GM12878 (cell line): ENCODE measurements around the gene CDC45. TPM values are rescaled to one million over a fixed set of nuclear protein-coding genes. Genes with fewer than 3 reads are reported as not detected.

ENCODE experiments used
- BCL3 ChIP-seq: IDR thresholded peaks from 2 replicates; pipeline ENCODE4 v1.6.1; 2011; ENCODE audit warnings: borderline replicate concordance, low read depth, mild to moderate bottlenecking, moderate library complexity, low read length; ENCODE audit not compliant: insufficient read depth, poor library complexity, severe bottlenecking
- CHD1 ChIP-seq: IDR thresholded peaks from 2 replicates; pipeline ENCODE4 v1.6.1; 2012; ENCODE audit warnings: low read depth, low read length, improper control_type of control experiment
- DPF2 ChIP-seq: fragments of 450-650 bp; IDR thresholded peaks from 2 replicates; pipeline ENCODE4 v1.6.1; 2017; ENCODE audit warnings: mild to moderate bottlenecking
- EZH2 ChIP-seq: IDR thresholded peaks from 2 replicates; pipeline ENCODE4 v1.6.1; 2012; ENCODE audit warnings: low read depth, mild to moderate bottlenecking, control low read depth, inconsistent platforms, low read length, borderline replicate concordance; ENCODE audit not compliant: control insufficient read depth
- JUND ChIP-seq: IDR thresholded peaks from 2 replicates; pipeline ENCODE4 v1.6.1; 2012; ENCODE audit warnings: low read depth, mild to moderate bottlenecking, low read length, improper control_type of control experiment, moderate library complexity
- KAT2A ChIP-seq: conservative IDR thresholded peaks from 2 replicates; pipeline ENCODE4 v1.6.1; 2011; ENCODE audit warnings: low read depth, low read length; ENCODE audit not compliant: control insufficient read depth
- NFIC ChIP-seq: IDR thresholded peaks from 2 replicates; pipeline ENCODE4 v1.6.1; 2012; ENCODE audit warnings: low read depth, mild to moderate bottlenecking, inconsistent platforms, low read length, moderate library complexity
- PAX8 ChIP-seq: fragments of 450-650 bp; IDR thresholded peaks from 2 replicates; pipeline ENCODE4 v1.6.1; 2017; ENCODE audit warnings: mild to moderate bottlenecking, moderate library complexity
- RCOR1 ChIP-seq: conservative IDR thresholded peaks from 2 replicates; pipeline ENCODE4 v1.6.1; 2012; ENCODE audit warnings: low read depth, low read length, improper control_type of control experiment
- SIN3A ChIP-seq: IDR thresholded peaks from 2 replicates; pipeline ENCODE4 v1.6.1; 2012; ENCODE audit warnings: low read depth, low read length, improper control_type of control experiment
- SRF ChIP-seq, 2 experiments: IDR thresholded peaks; 2 replicates each; pipeline ENCODE4 v1.6.1; 2011; ENCODE audit warnings: low read depth in 2 of 2, low read length in 2 of 2, mild to moderate bottlenecking in 1 of 2, moderate library complexity in 1 of 2
- WRNIP1 ChIP-seq: IDR thresholded peaks from 2 replicates; pipeline ENCODE4 v1.6.1; 2011; ENCODE audit warnings: low read depth, low read length, improper control_type of control experiment, borderline replicate concordance
- polyA plus RNA-seq, 11 experiments: library from polyadenylated mRNA; depleted of rRNA in 4 of 11; unstranded in 6 of 11; stranded (reverse) in 5 of 11; fragments of >200 nt; fragmentation: Nextera tagmentation in 4 of 11; fragmentation: Illumina TruSeq in 1 of 11; extraction: Ambion mirVana in 4 of 11; extraction: Trizol in 1 of 11; gene quantifications; 1 replicate in 1 of 11; 2 replicates in 10 of 11; pipeline versions ENCODE4 v1.2.1 to v1.2.3, GENCODE V29; 2011 to 2016; ENCODE audit warnings: inconsistent platforms in 2 of 11, missing spikeins in 2 of 11, low read depth in 1 of 11
- total RNA-seq, 4 experiments: library from RNA; depleted of rRNA in 3 of 4; stranded (reverse); fragments of >200 nt in 3 of 4; fragmentation: Illumina TruSeq in 1 of 4; extraction: Trizol in 1 of 4; gene quantifications; 2 replicates each; pipeline versions ENCODE4 v1.2.1 to v1.2.3, GENCODE V29; 2013 to 2021

The CDC45 gene
- total and polyA plus RNA-seq, 10 of the 15 experiments (the other 5 are each of a cell fraction or from before 2014, with no cell fraction given): 40.8 to 88.5 (median 54.2) TPM

- TF ChIP-seq EZH2 (no peak), KAT2A (no peak), DPF2 (peak; percentile 67), SRF (IDR thresholded peaks at IDR 0.05; ENCODE audit: low read depth in 2 of 2, low read length in 2 of 2) (peak; percentile 70 to 92), PAX8 (no peak), NFIC (no peak; the same call in 1 of the 2 replicates), CHD1 (no peak), SIN3A (peak; percentile 97), BCL3 (peak; percentile 87), WRNIP1 (peak; percentile 98), JUND (peak; percentile 39; the same call in 1 of the 2 replicates), RCOR1 (peak; percentile 91)
Observed at GRCh38 chr22:19432133-19432851, 47.4 kb upstream of the CDC45 start, which contains the start of gene MRPL40 (continued).
